ENCODE data around the gene TRMU.

- TF ChIP-seq GATA2 (IDR thresholded peaks at IDR 0.05; ENCODE audit: low read depth, low read length) (no peak), GATA3 (IDR thresholded peaks at IDR 0.05; ENCODE audit: low read depth, low read length) (no peak)
Observed at GRCh38 chr22:46295277-46295971, 40.1 kb upstream of the TRMU start.

Data from SH-SY5Y (cell line).